H1 (cell line): ENCODE data around the gene L3MBTL1. TPM values are rescaled to one million over a fixed set of nuclear protein-coding genes. Genes with fewer than 3 reads are reported as not detected.

Experiments
- CTCF ChIA-PET: fragments of 300-600 bp; sonication (Branson Sonifier 250); formaldehyde crosslinking; loops from one replicate; lab custom pipeline; 2021; ENCODE audit not compliant: partially characterized antibody; lab: Charles Lee
- POLR2A ChIA-PET: fragments of 300-600 bp; sonication (Branson Sonifier 250); formaldehyde crosslinking; loops from one replicate; lab custom pipeline; 2021; ENCODE audit warnings: inconsistent platforms; ENCODE audit not compliant: partially characterized antibody; lab: Charles Lee
- DNase-seq, 2 experiments: peaks; one replicate each; pipeline versions ENCODE4 v3.0.0 to v3.0.0-alpha.2; 2010 to 2022; ENCODE audit warnings: low spot score in 2 of 2, low read depth in 1 of 2, mixed read lengths in 1 of 2
- FAIRE-seq: peaks from 2 replicates; lab custom pipeline; 2011; peaks lifted over from hg19 to GRCh38; lab: Jason Lieb, UNC
- H2AFZ ChIP-seq: 2 replicates; pipeline ENCODE4 v1.8.1; 2012; ENCODE audit warnings: low read length, inconsistent platforms
- H2AK5ac ChIP-seq: 2 replicates; pipeline ENCODE4 v1.6.1; 2013; ENCODE audit warnings: low read depth, low read length
- H2BK120ac ChIP-seq: replicated peaks from 2 replicates; pipeline ENCODE3; 2013; ENCODE audit warnings: low read depth, low read length, inconsistent platforms
- H2BK12ac ChIP-seq: 2 replicates; pipeline ENCODE4 v1.6.1; 2013; ENCODE audit warnings: low read depth, low read length
- H2BK15ac ChIP-seq: 2 replicates; pipeline ENCODE4 v1.6.1; 2013; ENCODE audit warnings: low read length
- H2BK20ac ChIP-seq: 2 replicates; pipeline ENCODE4 v1.6.1; 2013; ENCODE audit warnings: low read length
- H2BK5ac ChIP-seq: 2 replicates; pipeline ENCODE4 v1.6.1; 2013; ENCODE audit warnings: low read depth, low read length
- H3K14ac ChIP-seq: 2 replicates; pipeline ENCODE4 v1.6.1; 2013; ENCODE audit warnings: inconsistent platforms; ENCODE audit not compliant: insufficient read length
- H3K18ac ChIP-seq: 2 replicates; pipeline ENCODE4 v1.6.1; 2013; ENCODE audit warnings: low read length; ENCODE audit errors: extremely low read depth
- H3K23ac ChIP-seq: 2 replicates; pipeline ENCODE4 v1.6.1; 2013; ENCODE audit warnings: inconsistent platforms; ENCODE audit not compliant: insufficient read length
- H3K23me2 ChIP-seq: 2 replicates; pipeline ENCODE4 v1.6.1; 2013; ENCODE audit warnings: low read depth, low read length
- H3K27ac ChIP-seq: 2 replicates; pipeline ENCODE4 v1.6.1; 2011; ENCODE audit warnings: low read depth, low read length, inconsistent platforms
- H3K27me3 ChIP-seq, 4 experiments: replicated peaks in 1 of 4; 1 replicate in 1 of 4; 2 replicates in 3 of 4; pipeline versions ENCODE4 v1.6.1 to v1.8.1; 2011 to 2013; ENCODE audit warnings: low read length in 3 of 4, mild to moderate bottlenecking in 3 of 4, inconsistent platforms in 2 of 4, mixed read lengths in 2 of 4, moderate library complexity in 1 of 4; ENCODE audit not compliant: control insufficient read depth in 3 of 4, insufficient read depth in 3 of 4; ENCODE audit errors: extremely low read depth in 1 of 4
- H3K36me3 ChIP-seq, 4 experiments: 2 replicates each; pipeline versions ENCODE4 v1.6.1 to v1.8.1; 2011 to 2013; ENCODE audit warnings: mild to moderate bottlenecking in 4 of 4, low read length in 3 of 4, moderate library complexity in 2 of 4, control low read depth in 1 of 4, inconsistent platforms in 1 of 4; ENCODE audit not compliant: insufficient read depth in 4 of 4, control insufficient read depth in 2 of 4
- H3K4ac ChIP-seq: replicated peaks from 2 replicates; pipeline ENCODE3; 2013; ENCODE audit warnings: low read length, low read depth, mixed read lengths, inconsistent platforms; ENCODE audit not compliant: insufficient read length
- H3K4me1 ChIP-seq, 4 experiments: replicated peaks in 1 of 4; 1 replicate in 1 of 4; 2 replicates in 3 of 4; pipeline versions ENCODE4 v1.6.1 to v1.8.1; 2011 to 2013; ENCODE audit warnings: low read length in 3 of 4, inconsistent platforms in 2 of 4, mixed read lengths in 1 of 4; ENCODE audit not compliant: insufficient read depth in 4 of 4, control insufficient read depth in 3 of 4
- H3K4me2 ChIP-seq, 2 experiments: 2 replicates each; pipeline versions ENCODE4 v1.6.1 to v1.8.1; 2011 to 2013; ENCODE audit warnings: low read depth in 2 of 2, low read length in 2 of 2, control low read depth in 1 of 2, inconsistent platforms in 1 of 2, mild to moderate bottlenecking in 1 of 2; ENCODE audit not compliant: insufficient read depth in 1 of 2
- H3K4me3 ChIP-seq, 4 experiments: fragments of 200-600, 300-600 bp in 1 of 4; sonication (generic), shearing (Covaris generic), sonication (Bioruptor Twin) in 1 of 4; 2 replicates each; pipeline versions ENCODE4 v1.5.1 to v1.8.1; 2011 to 2016; ENCODE audit warnings: low read length in 4 of 4, low read depth in 3 of 4, control low read depth in 2 of 4, inconsistent platforms in 2 of 4, mild to moderate bottlenecking in 2 of 4, mixed read lengths in 1 of 4, moderate library complexity in 1 of 4; ENCODE audit not compliant: insufficient read depth in 2 of 4; ENCODE audit errors: extremely low read depth in 1 of 4
- H3K56ac ChIP-seq: replicated peaks from 2 replicates; pipeline ENCODE3; 2013; ENCODE audit warnings: low read depth, mild to moderate bottlenecking, mixed read lengths, low read length, inconsistent platforms; ENCODE audit not compliant: insufficient read length
- H3K79me1 ChIP-seq: 2 replicates; pipeline ENCODE4 v1.6.1; 2013; ENCODE audit warnings: low read depth, low read length, control low read depth
- H3K79me2 ChIP-seq, 2 experiments: 2 replicates each; pipeline versions ENCODE4 v1.6.1 to v1.8.1; 2012 to 2013; ENCODE audit warnings: low read length in 2 of 2, mild to moderate bottlenecking in 2 of 2, inconsistent platforms in 1 of 2; ENCODE audit not compliant: insufficient read depth in 2 of 2, control insufficient read depth in 1 of 2
- H3K9ac ChIP-seq, 4 experiments: replicated peaks in 1 of 4; 1 replicate in 1 of 4; 2 replicates in 3 of 4; pipeline versions ENCODE4 v1.6.1 to v1.8.1; 2011 to 2013; ENCODE audit warnings: low read depth in 3 of 4, low read length in 3 of 4, control low read depth in 2 of 4, mild to moderate bottlenecking in 2 of 4, moderate library complexity in 2 of 4, inconsistent platforms in 1 of 4; ENCODE audit errors: extremely low read depth in 1 of 4
- H3K9me3 ChIP-seq, 2 experiments: 2 replicates each; pipeline versions ENCODE4 v1.6.1 to v1.8.1; 2012 to 2013; ENCODE audit warnings: mild to moderate bottlenecking in 2 of 2, moderate library complexity in 2 of 2, control low read depth in 1 of 2, inconsistent platforms in 1 of 2, low read depth in 1 of 2, low read length in 1 of 2, mixed read lengths in 1 of 2; ENCODE audit not compliant: insufficient read depth in 2 of 2
- H4K20me1 ChIP-seq, 2 experiments: replicated peaks in 1 of 2; 2 replicates each; pipeline versions ENCODE3 to v1.8.1; 2011 to 2013; ENCODE audit warnings: inconsistent platforms in 2 of 2, low read length in 2 of 2, mild to moderate bottlenecking in 1 of 2; ENCODE audit not compliant: insufficient read depth in 2 of 2, control insufficient read depth in 1 of 2
- H4K5ac ChIP-seq: 2 replicates; pipeline ENCODE4 v1.6.1; 2013; ENCODE audit warnings: low read length, low read depth, mixed read lengths, inconsistent platforms; ENCODE audit not compliant: insufficient read length
- H4K8ac ChIP-seq: 2 replicates; pipeline ENCODE4 v1.8.0; 2013; ENCODE audit warnings: mild to moderate bottlenecking, moderate library complexity, low read length, inconsistent platforms; ENCODE audit not compliant: insufficient read depth; ENCODE audit errors: extremely low read depth
- H4K91ac ChIP-seq: replicated peaks from 2 replicates; pipeline ENCODE3; 2013; ENCODE audit warnings: low read length, mixed read lengths, inconsistent platforms; ENCODE audit not compliant: insufficient read length
- SRF ChIP-seq: IDR thresholded peaks from 2 replicates; pipeline ENCODE4 v1.6.1; 2011; ENCODE audit warnings: mild to moderate bottlenecking, low read depth, low read length, moderate library complexity
- TAF1 ChIP-seq: IDR thresholded peaks from 2 replicates; pipeline ENCODE4 v1.6.1; 2011; ENCODE audit warnings: mild to moderate bottlenecking, low read depth, low read length
- ZNF274 ChIP-seq: IDR thresholded peaks from 2 replicates; pipeline ENCODE4 v1.7.0; 2012; ENCODE audit warnings: low read length, borderline replicate concordance; ENCODE audit errors: extremely low read depth
- WGBS, 2 experiments: shearing (Covaris generic) in 1 of 2; methylation state at CpG; one replicate each; pipeline versions ENCODE4 v1.1.6 to v1.1.7; 2013 to 2015; ENCODE audit warnings: low lambda C conversion rate in 2 of 2, mixed read lengths in 2 of 2, inconsistent platforms in 1 of 2, low coverage in 1 of 2, missing lambda C conversion rate in 1 of 2; ENCODE audit not compliant: insufficient replicate concordance in 2 of 2, insufficient coverage in 1 of 2, insufficient read length in 1 of 2; ENCODE audit errors: extremely low coverage in 1 of 2, missing lambda C conversion rate in 1 of 2; 5-methylcytosine and 5-hydroxymethylcytosine counted together
- polyA plus RNA-seq, 7 experiments: library from polyadenylated mRNA; depleted of rRNA in 3 of 7; stranded (reverse) in 5 of 7; unstranded in 2 of 7; fragments of >200 nt in 5 of 7; fragments of 200-250 nt in 2 of 7; gene quantifications; 1 replicate in 5 of 7; 2 replicates in 1 of 7; 4 replicates in 1 of 7; pipeline versions ENCODE4 v1.2.1 to v1.2.3, GENCODE V29; 2011 to 2013; ENCODE audit warnings: missing spikeins in 2 of 7, mixed read lengths in 2 of 7
- total RNA-seq: library from RNA; stranded (reverse); fragmentation: NEBNext Ultra II Directional; extraction: Animal tissue kit (Norgen Biotek cat#: 25700); gene quantifications from 2 replicates; pipeline ENCODE4 v1.2.1, GENCODE V29; 2021
- TF ChIP-seq, protein P1 (sequence below): IDR thresholded peaks from 2 replicates; pipeline ENCODE4 v1.6.1; 2012; ENCODE audit warnings: low read length, inconsistent platforms

Gene L3MBTL1
- total and polyA plus RNA-seq, 2 of the 8 experiments (the other 6 are each of a cell fraction or from before 2014, with no cell fraction given): 11.9 to 17.0 TPM

GRCh38 chr20:43534791-43535350 lies 27.4 kb downstream of the L3MBTL1 start:
- Histone ChIP-seq H2BK12ac (no peak overlapping the region), H3K4me3 (no peak overlapping the region), H2AK5ac (no peak overlapping the region), H3K23me2 (no peaks in the 10 kb centered on the region), H2BK120ac (no peak overlapping the region), H3K14ac (no peak overlapping the region), H3K79me1 (no peaks in the 10 kb centered on the region), H4K20me1 (peaks cover 3 to 4% of the 10 kb centered on the region in 2 experiments), H3K4ac (no peak overlapping the region), H4K8ac (no peak overlapping the region), H4K5ac (no peak overlapping the region), H3K4me2 (no peak overlapping the region), H2BK20ac (no peak overlapping the region), H3K23ac (no peak overlapping the region), H2AFZ (no peak overlapping the region), H4K91ac (no peak overlapping the region), H3K36me3 (peaks cover 0 to 6% (median 3%) of the 10 kb centered on the region in 4 experiments; a peak in 3 of 8 replicates), H3K9ac (no peak overlapping the region), H3K9me3 (no peaks in the 10 kb centered on the region), H3K27ac (no peak overlapping the region), H3K79me2 (no peaks in the 10 kb centered on the region), H3K56ac (no peak overlapping the region), H3K27me3 (no peaks in the 10 kb centered on the region), H2BK5ac (no peak overlapping the region), H3K4me1 (no peaks in the 10 kb centered on the region), H2BK15ac (no peak overlapping the region), H3K18ac (no peak overlapping the region)
- TF ChIP-seq, protein P1, sequence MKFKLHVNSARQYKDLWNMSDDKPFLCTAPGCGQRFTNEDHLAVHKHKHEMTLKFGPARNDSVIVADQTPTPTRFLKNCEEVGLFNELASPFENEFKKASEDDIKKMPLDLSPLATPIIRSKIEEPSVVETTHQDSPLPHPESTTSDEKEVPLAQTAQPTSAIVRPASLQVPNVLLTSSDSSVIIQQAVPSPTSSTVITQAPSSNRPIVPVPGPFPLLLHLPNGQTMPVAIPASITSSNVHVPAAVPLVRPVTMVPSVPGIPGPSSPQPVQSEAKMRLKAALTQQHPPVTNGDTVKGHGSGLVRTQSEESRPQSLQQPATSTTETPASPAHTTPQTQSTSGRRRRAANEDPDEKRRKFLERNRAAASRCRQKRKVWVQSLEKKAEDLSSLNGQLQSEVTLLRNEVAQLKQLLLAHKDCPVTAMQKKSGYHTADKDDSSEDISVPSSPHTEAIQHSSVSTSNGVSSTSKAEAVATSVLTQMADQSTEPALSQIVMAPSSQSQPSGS: no peak
- TF ChIP-seq ZNF274 (no peak), TAF1 (no peak), SRF (no peak)
- WGBS, 2 experiments: 88% methylated on average over 8 of the region's 8 CpGs; no CpG with 5 or more reads in 1 of the 2 experiments
- DNase-seq: no peak
- ChIA-PET CTCF (interaction anchor here (1.8 to 6.5 kb wide), 4 partner anchors 7 to 27 kb away, joined by 4 to 54 read pairs (median 9); partner anchors contain the start of gene L3MBTL1), POLR2A (interaction anchor here (1.5 to 5.2 kb wide), 3 partner anchors 79 to 187 kb away, joined by 3 to 23 read pairs (median 3); partner anchors contain the start of gene SRSF6)
- no peak for FAIRE-seq
